Fibroblast of lung (primary cell): ENCODE data around the gene TMEM266. TPM values are rescaled to one million over a fixed set of nuclear protein-coding genes. Genes with fewer than 3 reads are reported as not detected.

Experiments used
- DNase-seq, 2 donors: peaks; one replicate each; pipeline versions ENCODE4 v3.0.0 to v3.0.0-alpha.2; 2010; ENCODE audit warnings: low read depth in 2 of 2
- H2AFZ ChIP-seq: 2 replicates; pipeline ENCODE4 v1.5.1; 2012; ENCODE audit warnings: low read length, control low read depth, inconsistent platforms
- H3K27ac ChIP-seq: 2 replicates; pipeline ENCODE4 v1.5.1; 2011; ENCODE audit warnings: low read length, control low read depth; ENCODE audit not compliant: insufficient read depth
- H3K27me3 ChIP-seq: 2 replicates; pipeline ENCODE4 v1.5.1; 2011; ENCODE audit warnings: mild to moderate bottlenecking, low read length; ENCODE audit not compliant: control insufficient read depth, insufficient read depth
- H3K36me3 ChIP-seq: 2 replicates; pipeline ENCODE4 v1.5.1; 2011; ENCODE audit warnings: low read length; ENCODE audit not compliant: control insufficient read depth, insufficient read depth
- H3K4me1 ChIP-seq: 2 replicates; pipeline ENCODE4 v1.5.1; 2011; ENCODE audit warnings: low read length; ENCODE audit not compliant: control insufficient read depth, insufficient read depth; ENCODE audit errors: extremely low read depth
- H3K4me2 ChIP-seq: 2 replicates; pipeline ENCODE4 v1.5.1; 2011; ENCODE audit warnings: low read length, control low read depth; ENCODE audit not compliant: insufficient read depth; ENCODE audit errors: extremely low read depth
- H3K4me3 ChIP-seq, 4 experiments: fragments of 200-600 bp in 1 of 4; sonication (generic) in 1 of 4; replicated peaks in 1 of 4; 2 replicates each; pipeline ENCODE4 v1.5.1; 2011 to 2016; ENCODE audit warnings: low read length in 4 of 4, low read depth in 3 of 4, mild to moderate bottlenecking in 3 of 4, control low read depth in 2 of 4, inconsistent platforms in 1 of 4, mixed read lengths in 1 of 4; ENCODE audit not compliant: insufficient read depth in 1 of 4; ENCODE audit errors: control extremely low read depth in 1 of 4
- H3K79me2 ChIP-seq: 2 replicates; pipeline ENCODE4 v1.5.1; 2012; ENCODE audit warnings: mild to moderate bottlenecking, low read length, inconsistent platforms; ENCODE audit not compliant: control insufficient read depth, insufficient read depth
- H3K9ac ChIP-seq: 2 replicates; pipeline ENCODE4 v1.5.1; 2011; ENCODE audit warnings: mild to moderate bottlenecking, low read length, control low read depth; ENCODE audit not compliant: insufficient read depth
- H3K9me3 ChIP-seq: 2 replicates; pipeline ENCODE4 v1.5.1; 2012; ENCODE audit warnings: low read depth, low read length; ENCODE audit not compliant: control insufficient read depth, insufficient read depth
- H4K20me1 ChIP-seq: 2 replicates; pipeline ENCODE4 v1.5.1; 2011; ENCODE audit warnings: low read length; ENCODE audit not compliant: control insufficient read depth, insufficient read depth; ENCODE audit errors: extremely low read depth
- EZH2 ChIP-seq: IDR thresholded peaks from 2 replicates; pipeline ENCODE4 v1.5.1; 2012; ENCODE audit warnings: low read length, control low read depth, mild to moderate bottlenecking; ENCODE audit errors: missing control alignments
- polyA plus RNA-seq, 2 donors: library from polyadenylated mRNA; depleted of rRNA in 1 of 2; stranded (reverse) in 1 of 2; unstranded in 1 of 2; fragments of >200 nt; gene quantifications; 2 replicates each; pipeline ENCODE4 v1.2.1, GENCODE V29; 2011 to 2012; ENCODE audit warnings: missing spikeins in 1 of 2
- total RNA-seq: library from RNA; depleted of rRNA; stranded (reverse); fragments of >200 nt; gene quantifications from 2 replicates; pipeline ENCODE4 v1.2.1, GENCODE V29; 2014
- TF ChIP-seq, protein P1 (sequence below), 2 donors: IDR thresholded peaks in 1 of 2; conservative IDR thresholded peaks in 1 of 2; 1 replicate in 1 of 2; 2 replicates in 1 of 2; pipeline ENCODE4 v1.5.1; 2011 to 2012; ENCODE audit warnings: low read length in 2 of 2, control low read depth in 1 of 2, inconsistent platforms in 1 of 2, low read depth in 1 of 2, mild to moderate bottlenecking in 1 of 2

TMEM266 gene
- total and polyA plus RNA-seq, 2 donors (not counting 1 experiment from before 2014, with no cell fraction given), result 0.09 to 0.33 TPM

DNA sequence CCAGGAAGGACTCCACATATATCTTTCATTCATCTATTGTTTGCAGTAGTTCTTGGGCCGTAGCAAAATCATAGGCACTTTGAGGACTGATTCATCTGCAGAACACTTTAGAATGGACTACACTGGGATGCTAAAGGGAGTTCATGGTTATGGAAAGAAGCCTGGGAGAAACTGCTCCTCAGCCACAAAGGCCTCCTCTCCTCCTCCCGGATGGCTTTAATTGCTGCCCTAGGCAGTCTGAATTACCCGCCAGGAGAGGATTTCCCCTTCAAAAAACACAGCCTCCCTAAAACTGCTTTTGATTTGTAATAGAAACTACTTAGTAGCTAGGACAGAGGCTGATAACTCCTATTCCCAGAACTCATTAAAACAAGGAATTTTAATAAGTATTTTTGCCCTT is 4.6 kb downstream of the TMEM266 start:
- no peaks in the 10 kb centered on the region for H3K79me2 ChIP-seq
- H2AFZ ChIP-seq, result no peak overlapping the region
- no peaks in the 10 kb centered on the region for H4K20me1 ChIP-seq
- H3K9ac ChIP-seq, result no peak overlapping the region
- H3K4me2 ChIP-seq, result no peak overlapping the region
- peaks cover 37% of the 10 kb centered on the region for H3K27me3 ChIP-seq
- no peak for DNase-seq
- no peak overlapping the region for H3K27ac ChIP-seq
- no peaks in the 10 kb centered on the region for H3K9me3 ChIP-seq
- TF ChIP-seq, protein P1, sequence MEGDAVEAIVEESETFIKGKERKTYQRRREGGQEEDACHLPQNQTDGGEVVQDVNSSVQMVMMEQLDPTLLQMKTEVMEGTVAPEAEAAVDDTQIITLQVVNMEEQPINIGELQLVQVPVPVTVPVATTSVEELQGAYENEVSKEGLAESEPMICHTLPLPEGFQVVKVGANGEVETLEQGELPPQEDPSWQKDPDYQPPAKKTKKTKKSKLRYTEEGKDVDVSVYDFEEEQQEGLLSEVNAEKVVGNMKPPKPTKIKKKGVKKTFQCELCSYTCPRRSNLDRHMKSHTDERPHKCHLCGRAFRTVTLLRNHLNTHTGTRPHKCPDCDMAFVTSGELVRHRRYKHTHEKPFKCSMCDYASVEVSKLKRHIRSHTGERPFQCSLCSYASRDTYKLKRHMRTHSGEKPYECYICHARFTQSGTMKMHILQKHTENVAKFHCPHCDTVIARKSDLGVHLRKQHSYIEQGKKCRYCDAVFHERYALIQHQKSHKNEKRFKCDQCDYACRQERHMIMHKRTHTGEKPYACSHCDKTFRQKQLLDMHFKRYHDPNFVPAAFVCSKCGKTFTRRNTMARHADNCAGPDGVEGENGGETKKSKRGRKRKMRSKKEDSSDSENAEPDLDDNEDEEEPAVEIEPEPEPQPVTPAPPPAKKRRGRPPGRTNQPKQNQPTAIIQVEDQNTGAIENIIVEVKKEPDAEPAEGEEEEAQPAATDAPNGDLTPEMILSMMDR (conservative IDR thresholded peaks at IDR 0.05 in 1 of 2, IDR thresholded peaks at IDR 0.05 in 1 of 2; ENCODE audit: low read depth in 1 of 2, low read length in 2 of 2), result no peak
- TF ChIP-seq EZH2, result no peak
- H3K4me1 ChIP-seq, result no peaks in the 10 kb centered on the region
- H3K36me3 ChIP-seq, result no peaks in the 10 kb centered on the region
- no peak overlapping the region for H3K4me3 ChIP-seq

DNA sequence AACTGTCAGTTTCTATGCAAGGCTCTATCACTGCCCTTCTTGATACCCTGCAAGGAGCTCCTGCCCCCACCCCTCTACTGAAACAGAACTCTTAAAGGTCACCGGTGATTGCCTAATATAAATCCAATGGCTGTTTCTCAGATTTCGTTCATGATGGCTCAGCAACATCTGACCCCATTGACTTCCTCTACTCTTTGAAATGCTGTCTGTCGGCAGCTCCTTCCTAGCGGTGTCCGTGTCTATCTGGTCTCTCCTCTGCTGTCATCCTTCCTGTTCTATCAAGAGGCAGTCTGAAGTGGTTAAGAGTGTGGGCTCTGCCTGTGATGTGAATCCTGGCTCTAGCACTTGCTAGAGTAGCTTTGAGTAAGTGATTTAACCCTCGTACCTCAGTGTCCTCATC is 5.5 kb downstream of the TMEM266 start:
- H3K27ac ChIP-seq, result no peak overlapping the region
- no peak for TF ChIP-seq EZH2
- TF ChIP-seq, protein P1 (conservative IDR thresholded peaks at IDR 0.05 in 1 of 2, IDR thresholded peaks at IDR 0.05 in 1 of 2; ENCODE audit: low read depth in 1 of 2, low read length in 2 of 2), result no peak
- no peaks in the 10 kb centered on the region for H3K36me3 ChIP-seq
- peaks cover 36% of the 10 kb centered on the region for H3K27me3 ChIP-seq
- no peak overlapping the region for H3K4me2 ChIP-seq
- H3K4me3 ChIP-seq, result no peak overlapping the region
- H2AFZ ChIP-seq, result no peak overlapping the region
- H3K9me3 ChIP-seq, result no peaks in the 10 kb centered on the region
- no peak overlapping the region for H3K9ac ChIP-seq
- no peaks in the 10 kb centered on the region for H4K20me1 ChIP-seq
- H3K4me1 ChIP-seq, result no peaks in the 10 kb centered on the region
- H3K79me2 ChIP-seq, result no peaks in the 10 kb centered on the region
- no peak for DNase-seq

DNA sequence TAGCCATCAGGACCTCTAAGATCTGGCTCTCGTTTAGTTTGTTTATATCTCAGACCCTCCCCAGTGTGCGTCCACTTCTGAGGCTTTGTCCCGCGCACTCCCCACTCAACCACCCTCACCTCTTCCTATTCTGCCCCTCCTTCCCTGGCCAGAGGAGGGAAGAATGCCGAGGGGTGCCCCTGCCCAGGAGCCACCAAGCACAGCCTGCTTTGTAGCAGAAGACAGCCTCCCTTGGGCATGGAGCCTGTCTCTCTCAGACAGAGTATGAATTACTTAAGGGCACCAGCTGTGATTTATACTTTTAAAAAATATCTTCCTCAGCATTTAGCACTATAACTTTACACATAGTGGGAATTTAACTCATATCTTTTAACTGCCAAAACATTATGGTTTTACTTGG is 6.0 kb downstream of the TMEM266 start:
- TF ChIP-seq, protein P1 (conservative IDR thresholded peaks at IDR 0.05 in 1 of 2, IDR thresholded peaks at IDR 0.05 in 1 of 2; ENCODE audit: low read depth in 1 of 2, low read length in 2 of 2), result no peak
- TF ChIP-seq EZH2, result no peak
- H3K27me3 ChIP-seq, result peaks cover 32% of the 10 kb centered on the region

More for the DNA sequence above, 6.0 kb downstream of the TMEM266 start:
- Histone ChIP-seq H4K20me1 (no peaks in the 10 kb centered on the region), H3K27ac (no peak overlapping the region), H3K4me1 (no peaks in the 10 kb centered on the region), H3K9ac (no peak overlapping the region), H3K4me3 (no peak overlapping the region), H3K36me3 (no peaks in the 10 kb centered on the region), H2AFZ (no peak overlapping the region), H3K9me3 (no peaks in the 10 kb centered on the region), H3K79me2 (no peaks in the 10 kb centered on the region), H3K4me2 (no peak overlapping the region)
- DNase-seq, result no peak
